ENCODE measurements around the gene ASCL5.

DNA sequence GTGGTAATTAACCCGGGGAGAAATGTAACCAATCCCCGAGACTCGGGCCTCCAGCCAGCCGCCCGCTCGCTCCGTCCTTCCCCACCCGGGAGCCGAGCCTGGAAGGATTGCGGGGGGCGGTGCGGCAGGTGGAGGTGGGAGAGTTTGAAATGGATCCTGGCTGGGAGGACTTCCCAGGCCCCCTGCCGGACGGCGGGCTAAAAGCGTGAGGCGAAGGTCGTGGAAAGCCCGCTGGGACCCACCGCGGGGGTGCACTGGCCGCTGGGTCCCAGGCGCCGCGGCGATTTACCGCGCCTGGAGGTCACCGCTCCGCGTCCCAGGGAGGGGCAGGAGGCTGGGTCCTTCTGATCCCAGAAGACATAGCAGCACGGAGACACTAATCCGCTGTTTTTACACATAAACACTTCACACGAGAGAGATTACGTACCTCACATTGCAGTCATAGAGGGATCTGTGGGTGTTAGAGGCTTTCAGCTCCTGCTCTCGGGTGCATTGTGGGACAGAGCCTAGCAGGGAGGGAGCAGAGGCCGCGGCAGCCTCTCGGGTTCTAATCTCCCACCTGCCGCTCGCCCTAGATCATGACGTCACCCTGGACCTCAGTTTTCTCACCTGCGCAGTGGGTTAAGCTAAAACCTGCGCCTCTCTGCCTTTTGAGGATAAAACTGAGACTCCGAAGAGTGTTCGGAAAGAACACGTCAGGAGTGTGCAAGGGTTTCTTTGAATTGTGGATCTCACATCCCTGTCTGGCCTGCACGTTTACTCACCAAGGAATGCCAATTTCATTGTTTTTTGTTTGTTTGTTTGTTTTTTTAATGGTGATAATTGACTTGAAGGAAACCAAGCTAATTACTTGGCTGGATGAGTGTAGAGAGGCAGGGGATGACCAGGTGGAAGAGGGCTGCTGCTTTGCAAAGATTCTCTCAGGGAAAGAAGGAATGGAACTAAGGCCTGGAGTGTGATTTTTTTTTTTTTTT is 44.4 kb upstream of the ASCL5 start:
- TF ChIP-seq, protein P1, sequence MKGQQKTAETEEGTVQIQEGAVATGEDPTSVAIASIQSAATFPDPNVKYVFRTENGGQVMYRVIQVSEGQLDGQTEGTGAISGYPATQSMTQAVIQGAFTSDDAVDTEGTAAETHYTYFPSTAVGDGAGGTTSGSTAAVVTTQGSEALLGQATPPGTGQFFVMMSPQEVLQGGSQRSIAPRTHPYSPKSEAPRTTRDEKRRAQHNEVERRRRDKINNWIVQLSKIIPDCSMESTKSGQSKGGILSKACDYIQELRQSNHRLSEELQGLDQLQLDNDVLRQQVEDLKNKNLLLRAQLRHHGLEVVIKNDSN (IDR thresholded peaks at IDR 0.05), result no peak
- TF ChIP-seq CEBPB (IDR thresholded peaks at IDR 0.05) (no peak), REST (IDR thresholded peaks at IDR 0.05; ENCODE audit: low read depth) (no peak)
